GM23338 (cell line): ENCODE data around the gene FAM209A. TPM values are rescaled to one million over a fixed set of nuclear protein-coding genes. Genes with fewer than 3 reads are reported as not detected.

Experiments
- ATAC-seq: fragments of 200-7000 bp; cut with Tn5 transposase; 3 replicates; pipeline ENCODE4 v1.9.1; 2020
- DNase-seq: peaks from one replicate; pipeline ENCODE4 v3.0.0-alpha.2; 2015; ENCODE audit warnings: low spot score
- H2AFZ ChIP-seq: fragments of 200-600 bp; sonication (generic); 2 replicates; pipeline ENCODE4 v1.8.0; 2016; ENCODE audit warnings: antibody characterized with exemption, mild to moderate bottlenecking, moderate library complexity
- H3F3A ChIP-seq: fragments of 200-600 bp; sonication (generic); replicated peaks from 2 replicates; pipeline ENCODE4 v1.8.0; 2017; ENCODE audit warnings: antibody characterized with exemption, mixed run types, low read depth
- H3K27ac ChIP-seq: fragments of 200-600 bp; sonication (generic); 2 replicates; pipeline ENCODE4 v1.6.1; 2016; ENCODE audit warnings: low read depth
- H3K27me3 ChIP-seq: fragments of 200-600 bp; sonication (generic); 2 replicates; pipeline ENCODE4 v1.8.0; 2016; ENCODE audit warnings: mild to moderate bottlenecking, mixed run types, moderate library complexity; ENCODE audit not compliant: insufficient read depth
- H3K36me3 ChIP-seq: fragments of 200-600 bp; sonication (generic); 2 replicates; pipeline ENCODE4 v1.8.0; 2016; ENCODE audit warnings: mild to moderate bottlenecking; ENCODE audit not compliant: insufficient read depth
- H3K4me1 ChIP-seq: fragments of 200-600 bp; sonication (generic); 2 replicates; pipeline ENCODE4 v1.8.0; 2016; ENCODE audit warnings: mild to moderate bottlenecking, moderate library complexity; ENCODE audit not compliant: insufficient read depth
- H3K4me2 ChIP-seq: fragments of 200-600 bp; sonication (generic); 2 replicates; pipeline ENCODE4 v1.7.1; 2017; ENCODE audit warnings: mixed run types
- H3K4me3 ChIP-seq: fragments of 200-600 bp; sonication (generic); 2 replicates; pipeline ENCODE4 v1.6.1; 2016; ENCODE audit warnings: mixed run types
- H3K79me2 ChIP-seq: fragments of 200-600 bp; sonication (generic); replicated peaks from 2 replicates; pipeline ENCODE4 v1.8.0; 2017; ENCODE audit warnings: mild to moderate bottlenecking; ENCODE audit not compliant: insufficient read depth
- H3K9me2 ChIP-seq: fragments of 200-600 bp; sonication (generic); 2 replicates; pipeline ENCODE4 v1.8.0; 2017; ENCODE audit not compliant: insufficient read depth
- H4K20me1 ChIP-seq: fragments of 200-600 bp; sonication (generic); replicated peaks from 2 replicates; pipeline ENCODE4 v1.8.0; 2017; ENCODE audit warnings: mild to moderate bottlenecking; ENCODE audit not compliant: insufficient read depth
- H3K27ac Mint-ChIP-seq: 2 replicates; pipeline ENCODE4 v1.8.0; 2020; ENCODE audit warnings: inconsistent platforms, mild to moderate bottlenecking, moderate library complexity, mixed read lengths
- H3K27me3 Mint-ChIP-seq: 3 replicates; pipeline ENCODE4 v1.8.0; 2022; ENCODE audit warnings: low read depth, mild to moderate bottlenecking, moderate library complexity, mixed read lengths, inconsistent platforms; ENCODE audit not compliant: insufficient read depth, poor library complexity
- H3K36me3 Mint-ChIP-seq: 3 replicates; pipeline ENCODE4 v1.8.0; 2021; ENCODE audit warnings: low read depth, mild to moderate bottlenecking, inconsistent platforms, moderate library complexity, mixed read lengths
- H3K4me1 Mint-ChIP-seq: 3 replicates; pipeline ENCODE4 v1.8.0; 2020; ENCODE audit warnings: mild to moderate bottlenecking, inconsistent platforms, mixed read lengths
- H3K4me3 Mint-ChIP-seq: 3 replicates; pipeline ENCODE4 v1.8.0; 2021; ENCODE audit warnings: moderate library complexity, mild to moderate bottlenecking, inconsistent platforms, mixed read lengths
- H3K9me3 Mint-ChIP-seq: 3 replicates; pipeline ENCODE4 v1.8.0; 2020; ENCODE audit warnings: moderate library complexity, mild to moderate bottlenecking, inconsistent platforms, mixed read lengths
- CREB1 ChIP-seq: fragments of 250-450 bp; sonication (Bioruptor Pico); IDR thresholded peaks from 2 replicates; pipeline ENCODE4 v1.5.0; 2020; ENCODE audit warnings: low read depth, mild to moderate bottlenecking, moderate library complexity
- EZH2 ChIP-seq: fragments of 200-600 bp; sonication (generic); IDR thresholded peaks from one replicate; pipeline ENCODE4 v1.8.0; 2017; ENCODE audit warnings: antibody characterized with exemption, mild to moderate bottlenecking, low read depth; ENCODE audit not compliant: unreplicated experiment
- EZH2phosphoT487 ChIP-seq: fragments of 200-600 bp; sonication (generic); IDR thresholded peaks from one replicate; pipeline ENCODE4 v1.8.1; 2018; ENCODE audit warnings: antibody characterized with exemption; ENCODE audit not compliant: unreplicated experiment
- JUNB ChIP-seq: IDR thresholded peaks from one replicate; pipeline ENCODE4 v1.6.1; 2016; ENCODE audit warnings: antibody characterized with exemption; ENCODE audit not compliant: unreplicated experiment
- NANOG ChIP-seq: IDR thresholded peaks from 2 replicates; pipeline ENCODE4 v1.6.1; 2016; ENCODE audit warnings: antibody characterized with exemption, borderline replicate concordance
- POLR2AphosphoS5 ChIP-seq: IDR thresholded peaks from 2 replicates; pipeline ENCODE4 v1.6.1; 2016; ENCODE audit warnings: antibody characterized with exemption, low read depth
- STAT1 ChIP-seq: IDR thresholded peaks from one replicate; pipeline ENCODE4 v1.6.1; 2016; ENCODE audit warnings: antibody characterized with exemption; ENCODE audit not compliant: unreplicated experiment
- ZNF114 ChIP-seq: fragments of 250-450 bp; sonication (Bioruptor Pico); IDR thresholded peaks from 2 replicates; pipeline ENCODE4 v1.5.0; 2020; ENCODE audit warnings: mild to moderate bottlenecking, moderate library complexity
- ZNF331 ChIP-seq: fragments of 250-450 bp; sonication (Bioruptor Pico); IDR thresholded peaks from 2 replicates; pipeline ENCODE4 v1.5.0; 2020; ENCODE audit warnings: low read depth, mild to moderate bottlenecking, moderate library complexity
- polyA plus RNA-seq: library from polyadenylated mRNA; unstranded; fragments of >200 nt; fragmentation: Nextera tagmentation; extraction: Ambion mirVana; gene quantifications from 2 replicates; pipeline ENCODE4 v1.2.1, GENCODE V29; 2016
- total RNA-seq: library from RNA; depleted of rRNA; stranded (reverse); fragments of >200 nt; shearing (Covaris generic); gene quantifications from 2 replicates; pipeline ENCODE4 v1.2.3, GENCODE V29; 2014
- TF ChIP-seq, protein P1 (sequence below), 2 experiments: fragments of 200-600 bp in 1 of 2; sonication (generic) in 1 of 2; conservative IDR thresholded peaks; 2 replicates each; pipeline versions ENCODE4 v1.5.1 to v1.6.1; 2016 to 2017; ENCODE audit warnings: antibody characterized with exemption in 2 of 2, low read depth in 2 of 2, mild to moderate bottlenecking in 2 of 2, moderate library complexity in 1 of 2
- TF ChIP-seq, protein P2 (sequence below): fragments of 250-450 bp; sonication (Bioruptor Pico); IDR thresholded peaks from 2 replicates; pipeline ENCODE4 v1.5.0; 2020; ENCODE audit warnings: mild to moderate bottlenecking, moderate library complexity
- TF ChIP-seq, protein P3 (sequence below): IDR thresholded peaks from 2 replicates; pipeline ENCODE4 v1.6.1; 2016; ENCODE audit warnings: antibody characterized with exemption
- TF ChIP-seq, protein P4 (sequence below): IDR thresholded peaks from one replicate; pipeline ENCODE4 v1.6.1; 2018; ENCODE audit warnings: antibody characterized with exemption; ENCODE audit not compliant: unreplicated experiment

FAM209A gene
- total and polyA plus RNA-seq, 2 experiments from 2014 or later, result not detected

DNA sequence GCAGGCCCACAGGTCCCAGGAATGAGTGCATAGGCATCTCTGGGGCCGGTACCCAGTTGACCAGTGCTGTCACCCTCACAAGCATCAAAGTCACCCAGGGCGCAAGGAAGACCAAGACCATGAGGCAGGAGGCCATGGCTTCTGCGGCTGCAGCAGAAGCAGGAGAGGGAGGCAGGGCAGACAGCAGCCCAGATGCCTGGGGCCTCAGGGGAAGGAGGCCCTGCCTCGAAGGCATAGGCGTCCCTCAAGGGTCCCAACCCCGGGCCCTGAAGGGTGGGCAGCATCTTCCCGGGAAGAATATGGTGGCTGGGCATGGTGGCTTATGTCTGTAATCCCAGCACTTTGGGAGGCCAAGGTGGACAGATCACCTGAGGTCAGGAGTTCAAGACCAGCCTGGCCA is 3.0 kb downstream of the FAM209A start:
- Histone ChIP-seq H3K27me3 (no peaks in the 10 kb centered on the region), H3K4me3 (no peak overlapping the region), H3K4me1 (no peaks in the 10 kb centered on the region), H4K20me1 (no peaks in the 10 kb centered on the region), H3K4me2 (no peak overlapping the region), H3K9me2 (no peaks in the 10 kb centered on the region), H3K27ac (no peak overlapping the region), H2AFZ (no peak overlapping the region), H3K36me3 (no peaks in the 10 kb centered on the region), H3F3A (no peaks in the 10 kb centered on the region), H3K79me2 (no peaks in the 10 kb centered on the region)
- no peak overlapping the region for H3K27ac Mint-ChIP-seq
- TF ChIP-seq, protein P1, sequence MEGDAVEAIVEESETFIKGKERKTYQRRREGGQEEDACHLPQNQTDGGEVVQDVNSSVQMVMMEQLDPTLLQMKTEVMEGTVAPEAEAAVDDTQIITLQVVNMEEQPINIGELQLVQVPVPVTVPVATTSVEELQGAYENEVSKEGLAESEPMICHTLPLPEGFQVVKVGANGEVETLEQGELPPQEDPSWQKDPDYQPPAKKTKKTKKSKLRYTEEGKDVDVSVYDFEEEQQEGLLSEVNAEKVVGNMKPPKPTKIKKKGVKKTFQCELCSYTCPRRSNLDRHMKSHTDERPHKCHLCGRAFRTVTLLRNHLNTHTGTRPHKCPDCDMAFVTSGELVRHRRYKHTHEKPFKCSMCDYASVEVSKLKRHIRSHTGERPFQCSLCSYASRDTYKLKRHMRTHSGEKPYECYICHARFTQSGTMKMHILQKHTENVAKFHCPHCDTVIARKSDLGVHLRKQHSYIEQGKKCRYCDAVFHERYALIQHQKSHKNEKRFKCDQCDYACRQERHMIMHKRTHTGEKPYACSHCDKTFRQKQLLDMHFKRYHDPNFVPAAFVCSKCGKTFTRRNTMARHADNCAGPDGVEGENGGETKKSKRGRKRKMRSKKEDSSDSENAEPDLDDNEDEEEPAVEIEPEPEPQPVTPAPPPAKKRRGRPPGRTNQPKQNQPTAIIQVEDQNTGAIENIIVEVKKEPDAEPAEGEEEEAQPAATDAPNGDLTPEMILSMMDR (conservative IDR thresholded peaks at IDR 0.05; ENCODE audit: low read depth in 2 of 2), result no peak
- TF ChIP-seq EZH2phosphoT487 (no peak), ZNF331 (CRISPR knock-in tag) (no peak), EZH2 (no peak), STAT1 (no peak), ZNF114 (CRISPR knock-in tag) (no peak), NANOG (no peak), POLR2AphosphoS5 (no peak), JUNB (no peak), CREB1 (CRISPR knock-in tag) (no peak)
- TF ChIP-seq, protein P2, sequence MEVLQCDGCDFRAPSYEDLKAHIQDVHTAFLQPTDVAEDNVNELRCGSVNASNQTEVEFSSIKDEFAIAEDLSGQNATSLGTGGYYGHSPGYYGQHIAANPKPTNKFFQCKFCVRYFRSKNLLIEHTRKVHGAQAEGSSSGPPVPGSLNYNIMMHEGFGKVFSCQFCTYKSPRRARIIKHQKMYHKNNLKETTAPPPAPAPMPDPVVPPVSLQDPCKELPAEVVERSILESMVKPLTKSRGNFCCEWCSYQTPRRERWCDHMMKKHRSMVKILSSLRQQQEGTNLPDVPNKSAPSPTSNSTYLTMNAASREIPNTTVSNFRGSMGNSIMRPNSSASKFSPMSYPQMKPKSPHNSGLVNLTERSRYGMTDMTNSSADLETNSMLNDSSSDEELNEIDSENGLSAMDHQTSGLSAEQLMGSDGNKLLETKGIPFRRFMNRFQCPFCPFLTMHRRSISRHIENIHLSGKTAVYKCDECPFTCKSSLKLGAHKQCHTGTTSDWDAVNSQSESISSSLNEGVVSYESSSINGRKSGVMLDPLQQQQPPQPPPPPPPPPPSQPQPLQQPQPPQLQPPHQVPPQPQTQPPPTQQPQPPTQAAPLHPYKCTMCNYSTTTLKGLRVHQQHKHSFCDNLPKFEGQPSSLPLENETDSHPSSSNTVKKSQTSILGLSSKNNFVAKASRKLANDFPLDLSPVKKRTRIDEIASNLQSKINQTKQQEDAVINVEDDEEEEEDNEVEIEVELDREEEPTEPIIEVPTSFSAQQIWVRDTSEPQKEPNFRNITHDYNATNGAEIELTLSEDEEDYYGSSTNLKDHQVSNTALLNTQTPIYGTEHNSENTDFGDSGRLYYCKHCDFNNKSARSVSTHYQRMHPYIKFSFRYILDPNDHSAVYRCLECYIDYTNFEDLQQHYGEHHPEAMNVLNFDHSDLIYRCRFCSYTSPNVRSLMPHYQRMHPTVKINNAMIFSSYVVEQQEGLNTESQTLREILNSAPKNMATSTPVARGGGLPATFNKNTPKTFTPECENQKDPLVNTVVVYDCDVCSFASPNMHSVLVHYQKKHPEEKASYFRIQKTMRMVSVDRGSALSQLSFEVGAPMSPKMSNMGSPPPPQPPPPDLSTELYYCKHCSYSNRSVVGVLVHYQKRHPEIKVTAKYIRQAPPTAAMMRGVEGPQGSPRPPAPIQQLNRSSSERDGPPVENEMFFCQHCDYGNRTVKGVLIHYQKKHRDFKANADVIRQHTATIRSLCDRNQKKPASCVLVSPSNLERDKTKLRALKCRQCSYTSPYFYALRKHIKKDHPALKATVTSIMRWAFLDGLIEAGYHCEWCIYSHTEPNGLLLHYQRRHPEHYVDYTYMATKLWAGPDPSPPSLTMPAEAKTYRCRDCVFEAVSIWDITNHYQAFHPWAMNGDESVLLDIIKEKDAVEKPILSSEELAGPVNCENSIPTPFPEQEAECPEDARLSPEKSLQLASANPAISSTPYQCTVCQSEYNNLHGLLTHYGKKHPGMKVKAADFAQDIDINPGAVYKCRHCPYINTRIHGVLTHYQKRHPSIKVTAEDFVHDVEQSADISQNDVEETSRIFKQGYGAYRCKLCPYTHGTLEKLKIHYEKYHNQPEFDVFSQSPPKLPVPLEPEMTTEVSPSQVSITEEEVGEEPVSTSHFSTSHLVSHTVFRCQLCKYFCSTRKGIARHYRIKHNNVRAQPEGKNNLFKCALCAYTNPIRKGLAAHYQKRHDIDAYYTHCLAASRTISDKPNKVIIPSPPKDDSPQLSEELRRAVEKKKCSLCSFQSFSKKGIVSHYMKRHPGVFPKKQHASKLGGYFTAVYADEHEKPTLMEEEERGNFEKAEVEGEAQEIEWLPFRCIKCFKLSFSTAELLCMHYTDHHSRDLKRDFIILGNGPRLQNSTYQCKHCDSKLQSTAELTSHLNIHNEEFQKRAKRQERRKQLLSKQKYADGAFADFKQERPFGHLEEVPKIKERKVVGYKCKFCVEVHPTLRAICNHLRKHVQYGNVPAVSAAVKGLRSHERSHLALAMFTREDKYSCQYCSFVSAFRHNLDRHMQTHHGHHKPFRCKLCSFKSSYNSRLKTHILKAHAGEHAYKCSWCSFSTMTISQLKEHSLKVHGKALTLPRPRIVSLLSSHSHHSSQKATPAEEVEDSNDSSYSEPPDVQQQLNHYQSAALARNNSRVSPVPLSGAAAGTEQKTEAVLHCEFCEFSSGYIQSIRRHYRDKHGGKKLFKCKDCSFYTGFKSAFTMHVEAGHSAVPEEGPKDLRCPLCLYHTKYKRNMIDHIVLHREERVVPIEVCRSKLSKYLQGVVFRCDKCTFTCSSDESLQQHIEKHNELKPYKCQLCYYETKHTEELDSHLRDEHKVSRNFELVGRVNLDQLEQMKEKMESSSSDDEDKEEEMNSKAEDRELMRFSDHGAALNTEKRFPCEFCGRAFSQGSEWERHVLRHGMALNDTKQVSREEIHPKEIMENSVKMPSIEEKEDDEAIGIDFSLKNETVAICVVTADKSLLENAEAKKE (CRISPR knock-in tag), result no peak
- TF ChIP-seq, protein P3, sequence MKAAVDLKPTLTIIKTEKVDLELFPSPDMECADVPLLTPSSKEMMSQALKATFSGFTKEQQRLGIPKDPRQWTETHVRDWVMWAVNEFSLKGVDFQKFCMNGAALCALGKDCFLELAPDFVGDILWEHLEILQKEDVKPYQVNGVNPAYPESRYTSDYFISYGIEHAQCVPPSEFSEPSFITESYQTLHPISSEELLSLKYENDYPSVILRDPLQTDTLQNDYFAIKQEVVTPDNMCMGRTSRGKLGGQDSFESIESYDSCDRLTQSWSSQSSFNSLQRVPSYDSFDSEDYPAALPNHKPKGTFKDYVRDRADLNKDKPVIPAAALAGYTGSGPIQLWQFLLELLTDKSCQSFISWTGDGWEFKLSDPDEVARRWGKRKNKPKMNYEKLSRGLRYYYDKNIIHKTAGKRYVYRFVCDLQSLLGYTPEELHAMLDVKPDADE, result no peak
- TF ChIP-seq, protein P4, sequence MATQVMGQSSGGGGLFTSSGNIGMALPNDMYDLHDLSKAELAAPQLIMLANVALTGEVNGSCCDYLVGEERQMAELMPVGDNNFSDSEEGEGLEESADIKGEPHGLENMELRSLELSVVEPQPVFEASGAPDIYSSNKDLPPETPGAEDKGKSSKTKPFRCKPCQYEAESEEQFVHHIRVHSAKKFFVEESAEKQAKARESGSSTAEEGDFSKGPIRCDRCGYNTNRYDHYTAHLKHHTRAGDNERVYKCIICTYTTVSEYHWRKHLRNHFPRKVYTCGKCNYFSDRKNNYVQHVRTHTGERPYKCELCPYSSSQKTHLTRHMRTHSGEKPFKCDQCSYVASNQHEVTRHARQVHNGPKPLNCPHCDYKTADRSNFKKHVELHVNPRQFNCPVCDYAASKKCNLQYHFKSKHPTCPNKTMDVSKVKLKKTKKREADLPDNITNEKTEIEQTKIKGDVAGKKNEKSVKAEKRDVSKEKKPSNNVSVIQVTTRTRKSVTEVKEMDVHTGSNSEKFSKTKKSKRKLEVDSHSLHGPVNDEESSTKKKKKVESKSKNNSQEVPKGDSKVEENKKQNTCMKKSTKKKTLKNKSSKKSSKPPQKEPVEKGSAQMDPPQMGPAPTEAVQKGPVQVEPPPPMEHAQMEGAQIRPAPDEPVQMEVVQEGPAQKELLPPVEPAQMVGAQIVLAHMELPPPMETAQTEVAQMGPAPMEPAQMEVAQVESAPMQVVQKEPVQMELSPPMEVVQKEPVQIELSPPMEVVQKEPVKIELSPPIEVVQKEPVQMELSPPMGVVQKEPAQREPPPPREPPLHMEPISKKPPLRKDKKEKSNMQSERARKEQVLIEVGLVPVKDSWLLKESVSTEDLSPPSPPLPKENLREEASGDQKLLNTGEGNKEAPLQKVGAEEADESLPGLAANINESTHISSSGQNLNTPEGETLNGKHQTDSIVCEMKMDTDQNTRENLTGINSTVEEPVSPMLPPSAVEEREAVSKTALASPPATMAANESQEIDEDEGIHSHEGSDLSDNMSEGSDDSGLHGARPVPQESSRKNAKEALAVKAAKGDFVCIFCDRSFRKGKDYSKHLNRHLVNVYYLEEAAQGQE, result no peak
- DNase-seq (no peak), ATAC-seq (no peak)
- peaks cover 8% of the 10 kb centered on the region; the same call in 1 of the 3 replicates for H3K9me3 Mint-ChIP-seq
- H3K36me3 Mint-ChIP-seq, result peaks cover 4% of the 10 kb centered on the region; the same call in 2 of the 3 replicates
- H3K4me1 Mint-ChIP-seq, result no peaks in the 10 kb centered on the region
- H3K27me3 Mint-ChIP-seq, result peaks cover 1% of the 10 kb centered on the region
- H3K4me3 Mint-ChIP-seq, result no peak overlapping the region
